AG10803 (cell line): ENCODE results near the gene ATXN1.

Experiments used
- DNase-seq: peaks from one replicate; pipeline ENCODE4 v3.0.0; 2010; ENCODE audit warnings: low read depth
- H3K4me3 ChIP-seq: 2 replicates; pipeline ENCODE4 v1.5.1; 2011; ENCODE audit warnings: mild to moderate bottlenecking, low read length, control low read depth
- TF ChIP-seq, protein P1 (sequence below): conservative IDR thresholded peaks from 2 replicates; pipeline ENCODE4 v1.5.1; 2011; ENCODE audit warnings: mild to moderate bottlenecking, low read length, control low read depth, inconsistent platforms

Gene ATXN1

DNA sequence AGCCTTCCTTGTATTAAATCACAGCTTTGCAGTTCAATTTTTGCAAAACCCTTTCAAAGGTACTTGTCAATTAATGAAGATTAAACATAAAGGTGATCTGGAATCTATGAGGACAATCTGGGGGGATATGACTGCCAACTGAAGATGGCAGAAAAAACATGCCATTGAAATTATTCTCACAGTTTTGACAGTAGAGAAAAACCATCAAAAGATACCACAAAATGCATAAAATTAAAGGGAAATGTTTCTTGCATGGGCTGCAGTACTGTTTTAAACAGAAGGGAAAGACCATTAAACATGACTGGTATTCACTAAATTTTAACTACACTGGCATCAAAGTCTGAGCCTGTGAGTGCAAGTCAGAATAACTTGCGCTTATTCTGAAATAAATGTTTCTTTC is 194.2 kb downstream of the ATXN1 start:
- H3K4me3 ChIP-seq = no peak overlapping the region
- TF ChIP-seq, protein P1, sequence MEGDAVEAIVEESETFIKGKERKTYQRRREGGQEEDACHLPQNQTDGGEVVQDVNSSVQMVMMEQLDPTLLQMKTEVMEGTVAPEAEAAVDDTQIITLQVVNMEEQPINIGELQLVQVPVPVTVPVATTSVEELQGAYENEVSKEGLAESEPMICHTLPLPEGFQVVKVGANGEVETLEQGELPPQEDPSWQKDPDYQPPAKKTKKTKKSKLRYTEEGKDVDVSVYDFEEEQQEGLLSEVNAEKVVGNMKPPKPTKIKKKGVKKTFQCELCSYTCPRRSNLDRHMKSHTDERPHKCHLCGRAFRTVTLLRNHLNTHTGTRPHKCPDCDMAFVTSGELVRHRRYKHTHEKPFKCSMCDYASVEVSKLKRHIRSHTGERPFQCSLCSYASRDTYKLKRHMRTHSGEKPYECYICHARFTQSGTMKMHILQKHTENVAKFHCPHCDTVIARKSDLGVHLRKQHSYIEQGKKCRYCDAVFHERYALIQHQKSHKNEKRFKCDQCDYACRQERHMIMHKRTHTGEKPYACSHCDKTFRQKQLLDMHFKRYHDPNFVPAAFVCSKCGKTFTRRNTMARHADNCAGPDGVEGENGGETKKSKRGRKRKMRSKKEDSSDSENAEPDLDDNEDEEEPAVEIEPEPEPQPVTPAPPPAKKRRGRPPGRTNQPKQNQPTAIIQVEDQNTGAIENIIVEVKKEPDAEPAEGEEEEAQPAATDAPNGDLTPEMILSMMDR = no peak
- DNase-seq = no peak

GRCh38 chr6:16564436-16564835 is 196.8 kb downstream of the ATXN1 start:
- TF ChIP-seq, protein P1 = no peak
- no peak for DNase-seq
- H3K4me3 ChIP-seq = no peak overlapping the region

DNA sequence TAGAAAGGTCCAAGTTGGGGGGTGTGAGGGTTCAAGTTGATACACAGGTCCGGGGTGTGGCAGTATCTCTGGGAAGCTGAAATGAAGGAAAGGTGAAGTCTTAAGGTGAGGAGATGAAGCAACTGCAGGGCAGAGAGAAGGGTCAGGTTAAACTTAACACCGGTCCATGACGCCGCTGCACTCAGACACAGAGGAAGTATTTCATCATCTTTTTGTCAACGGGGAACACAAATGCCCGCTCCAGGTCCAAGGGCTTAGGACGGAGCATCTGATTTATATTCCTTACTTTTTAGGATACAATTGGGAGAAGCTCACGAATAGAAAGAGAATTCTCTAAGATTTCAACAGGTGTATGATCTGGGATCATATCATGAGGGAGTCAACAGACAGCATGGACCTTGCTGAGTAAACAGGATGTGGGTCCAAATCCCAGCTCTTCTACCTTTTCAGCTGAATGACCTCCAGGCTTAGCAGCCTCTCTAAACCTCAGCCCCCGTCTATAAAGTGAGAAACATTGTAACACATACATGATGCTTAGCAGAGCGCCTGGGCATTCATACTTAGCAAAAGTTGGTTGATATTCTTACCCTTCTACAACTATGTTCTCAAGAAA is 197.5 kb downstream of the ATXN1 start:
- no peak overlapping the region for H3K4me3 ChIP-seq
- DNase-seq = no peak
- TF ChIP-seq, protein P1 = no peak

- H3K4me3 ChIP-seq = no peak overlapping the region
- TF ChIP-seq, protein P1 = no peak
- DNase-seq = no peak
Measured at GRCh38 chr6:16562498-16562897, 198.8 kb downstream of the ATXN1 start.

DNA sequence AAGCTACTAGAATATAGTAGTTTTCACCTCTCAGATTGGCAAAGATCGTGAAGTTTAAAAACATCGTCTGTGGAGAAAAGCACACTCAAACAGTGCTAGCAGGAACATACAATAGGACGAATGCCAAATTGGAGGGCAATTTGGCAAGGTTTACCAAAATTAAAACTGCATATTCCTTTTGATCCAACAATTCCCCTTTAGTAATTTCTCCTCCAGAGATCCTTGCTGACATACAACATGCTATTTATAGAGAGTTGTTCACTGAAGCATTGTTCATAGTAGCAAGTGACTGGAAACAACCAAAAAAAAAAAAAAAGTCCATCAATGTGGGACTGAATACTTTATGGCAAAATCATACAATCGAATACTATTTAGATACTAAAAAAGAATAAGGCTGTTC is 202.2 kb downstream of the ATXN1 start:
- TF ChIP-seq, protein P1 = no peak
- no peak overlapping the region for H3K4me3 ChIP-seq
- DNase-seq = no peak

GRCh38 chr6:16555550-16555949 is 205.7 kb downstream of the ATXN1 start:
- DNase-seq = no peak
- TF ChIP-seq, protein P1 = no peak
- no peak overlapping the region for H3K4me3 ChIP-seq

DNA sequence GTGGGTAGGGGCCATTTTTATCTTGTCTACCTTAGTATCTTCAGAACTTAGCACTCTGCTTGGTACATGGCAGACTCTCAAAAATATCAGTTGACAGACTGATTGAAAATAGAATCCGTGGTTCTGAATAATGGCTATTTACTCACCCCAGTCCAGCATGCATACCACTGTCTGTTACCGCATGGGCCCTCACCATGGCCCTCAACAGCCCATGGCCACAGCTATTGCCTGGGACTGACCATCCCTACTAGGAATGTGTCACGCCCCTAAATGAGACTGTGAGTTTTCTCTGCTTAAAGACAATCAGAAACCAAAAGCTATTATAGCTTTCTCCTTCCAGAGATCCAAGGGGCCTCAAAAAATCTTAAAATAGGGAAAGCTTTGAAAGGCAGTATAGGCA is 207.7 kb downstream of the ATXN1 start:
- TF ChIP-seq, protein P1 = no peak
- no peak for DNase-seq
- no peak overlapping the region for H3K4me3 ChIP-seq
